A673 (cell line): ENCODE data around the gene RNF8. TPM values are rescaled to one million over a fixed set of nuclear protein-coding genes. Genes with fewer than 3 reads are reported as not detected.

Source experiments
- Bru-seq: library from RNA; stranded (reverse); fragments of 400-500 nt; gene quantifications from one replicate; lab custom pipeline; 2021; lab: Mats Ljungman, UMichigan
- BruChase-seq, 2 experiments: library from RNA; stranded (reverse); fragments of 400-500 nt; gene quantifications; one replicate each; lab custom pipeline; 2021; lab: Mats Ljungman, UMichigan
- BruUV-seq: library from RNA; stranded (reverse); fragments of 400-500 nt; replicated peaks from 2 replicates; lab custom pipeline; 2021; lab: Mats Ljungman, UMichigan
- CTCF ChIA-PET: fragments of 300-600 bp; sonication (Branson Sonifier 250); formaldehyde crosslinking; loops from one replicate; lab custom pipeline; 2022; ENCODE audit warnings: antibody characterized with exemption; lab: Charles Lee
- POLR2A ChIA-PET: fragments of 300-600 bp; sonication (Branson Sonifier 250); formaldehyde crosslinking; loops from one replicate; lab custom pipeline; 2022; ENCODE audit warnings: antibody characterized with exemption; ENCODE audit not compliant: low non-redundant PET; lab: Charles Lee
- DNase-seq: peaks from one replicate; pipeline ENCODE4 v3.0.0-alpha.2; 2015; ENCODE audit warnings: low spot score
- H3K27ac ChIP-seq: fragments of 200-600 bp; sonication (generic); 2 replicates; pipeline ENCODE4 v1.5.1; 2016; ENCODE audit warnings: mixed run types, low read depth, mild to moderate bottlenecking, mixed read lengths, antibody characterized with exemption, low read length; ENCODE audit not compliant: poor library complexity, severe bottlenecking
- H3K27me3 ChIP-seq: fragments of 200-600 bp; sonication (generic); replicated peaks from 2 replicates; pipeline ENCODE4 v1.6.1; 2017; ENCODE audit warnings: mixed run types, low read depth, mild to moderate bottlenecking, mixed read lengths, antibody characterized with exemption, low read length; ENCODE audit not compliant: insufficient read depth, poor library complexity
- H3K36me3 ChIP-seq: fragments of 200-600 bp; sonication (generic); 2 replicates; pipeline ENCODE4 v1.6.1; 2016; ENCODE audit warnings: mixed run types, mild to moderate bottlenecking, mixed read lengths, antibody characterized with exemption, low read length; ENCODE audit not compliant: insufficient read depth, poor library complexity, severe bottlenecking
- H3K4me1 ChIP-seq: fragments of 200-600 bp; sonication (generic); 2 replicates; pipeline ENCODE4 v1.6.1; 2017; ENCODE audit warnings: mixed run types, mild to moderate bottlenecking, mixed read lengths, antibody characterized with exemption, low read length; ENCODE audit not compliant: insufficient read depth, poor library complexity, severe bottlenecking
- H3K4me3 ChIP-seq: fragments of 200-600 bp; sonication (generic); 2 replicates; pipeline ENCODE4 v1.5.1; 2016; ENCODE audit warnings: low read depth, mixed run types, mild to moderate bottlenecking, mixed read lengths, low read length; ENCODE audit not compliant: poor library complexity, severe bottlenecking
- H3K9me3 ChIP-seq: fragments of 200-600 bp; sonication (generic); 2 replicates; pipeline ENCODE4 v1.6.1; 2016; ENCODE audit warnings: mixed run types, low read depth, mild to moderate bottlenecking, mixed read lengths, antibody characterized with exemption, low read length; ENCODE audit not compliant: poor library complexity, severe bottlenecking
- EZH2 ChIP-seq: fragments of 200-600 bp; sonication (generic); IDR thresholded peaks from 2 replicates; pipeline ENCODE4 v1.6.1; 2017; ENCODE audit warnings: borderline replicate concordance, low read depth, mild to moderate bottlenecking, mixed read lengths, antibody characterized with exemption, low read length; ENCODE audit not compliant: poor library complexity, severe bottlenecking
- intact Hi-C: fragments of 100-400 bp; cut with micrococcal nuclease; formaldehyde crosslinking; loops from one replicate; pipeline ENCODE4 v1.10.0; 2022; ENCODE audit not compliant: unreplicated experiment
- long read RNA-seq: library from polyadenylated mRNA; stranded (forward); transcript quantifications from one replicate; pipeline ENCODE4 v2.0.0, GENCODE V29; 2022
- total RNA-seq: library from RNA; stranded (reverse); gene quantifications from 2 replicates; pipeline ENCODE4 v1.2.3, GENCODE V29; 2021
- TF ChIP-seq, protein P1 (sequence below): fragments of 300-800, 200-600 bp; sonication (generic); conservative IDR thresholded peaks from 2 replicates; pipeline ENCODE4 v1.5.1; 2017; ENCODE audit warnings: low read depth, mild to moderate bottlenecking, antibody characterized with exemption, low read length, moderate library complexity, mixed read lengths

RNF8 gene, protein sequence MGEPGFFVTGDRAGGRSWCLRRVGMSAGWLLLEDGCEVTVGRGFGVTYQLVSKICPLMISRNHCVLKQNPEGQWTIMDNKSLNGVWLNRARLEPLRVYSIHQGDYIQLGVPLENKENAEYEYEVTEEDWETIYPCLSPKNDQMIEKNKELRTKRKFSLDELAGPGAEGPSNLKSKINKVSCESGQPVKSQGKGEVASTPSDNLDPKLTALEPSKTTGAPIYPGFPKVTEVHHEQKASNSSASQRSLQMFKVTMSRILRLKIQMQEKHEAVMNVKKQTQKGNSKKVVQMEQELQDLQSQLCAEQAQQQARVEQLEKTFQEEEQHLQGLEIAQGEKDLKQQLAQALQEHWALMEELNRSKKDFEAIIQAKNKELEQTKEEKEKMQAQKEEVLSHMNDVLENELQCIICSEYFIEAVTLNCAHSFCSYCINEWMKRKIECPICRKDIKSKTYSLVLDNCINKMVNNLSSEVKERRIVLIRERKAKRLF
- 25.6 and 28.5 TPM in 2 replicates for total RNA-seq
- Bru-seq, nascent RNA, result percentile 67 among the genes with signal in this experiment
- BruChase-seq, experiment 1, labeled RNA remaining after a 2-hour chase, result percentile 70 among the genes with signal in this experiment
- BruChase-seq, experiment 2, labeled RNA remaining after a 6-hour chase, result percentile 66 among the genes with signal in this experiment
- long read RNA-seq, full-length matches to known transcripts, result 48 of 72 reads
- long read RNA-seq, partial matches to known transcripts, result 1 of 72 reads
- long read RNA-seq, other reads (novel, unspliced or antisense), result 23 of 72 reads

DNA sequence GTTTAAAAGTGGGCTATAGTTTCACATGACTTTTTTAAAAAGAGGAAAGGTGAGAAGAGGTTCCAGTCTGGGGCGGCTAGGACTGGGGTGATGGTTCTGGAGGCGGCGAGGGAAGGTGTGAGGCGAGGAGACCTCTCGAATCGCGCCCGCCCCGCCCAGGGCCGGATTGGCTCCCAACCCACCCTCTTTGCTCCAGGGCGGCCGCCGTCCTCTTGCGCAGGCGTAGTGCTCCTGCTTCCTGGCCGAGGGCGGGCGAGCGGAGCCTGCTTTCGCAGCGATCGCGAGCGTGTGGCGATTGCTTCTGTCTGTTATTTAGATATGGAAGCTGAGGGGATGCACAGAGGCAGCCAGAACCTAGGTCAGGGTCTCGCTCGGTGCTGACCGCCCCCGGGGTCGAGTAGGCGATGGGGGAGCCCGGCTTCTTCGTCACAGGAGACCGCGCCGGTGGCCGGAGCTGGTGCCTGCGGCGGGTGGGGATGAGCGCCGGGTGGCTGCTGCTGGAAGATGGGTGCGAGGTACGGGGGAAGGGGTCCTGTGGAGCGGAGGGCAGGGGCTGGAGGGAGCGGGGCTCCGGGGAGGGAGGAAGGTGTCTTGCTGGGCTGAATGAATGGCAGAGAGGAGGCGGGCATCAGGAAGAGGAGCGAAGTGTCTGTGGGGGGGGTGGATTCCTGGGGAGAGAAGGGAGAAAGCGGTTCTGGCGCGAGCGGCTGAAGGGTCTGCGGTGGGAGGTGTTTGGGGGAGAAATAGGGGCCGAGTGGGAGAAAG, at the start of gene RNF8:
Gene RNF8 (plus strand): TSS at position 223 of the 765 bp plus-strand sequence. CDS start 182 bp downstream, at position 405.
- DNase-seq, result peak; percentile 92
- H3K27me3 ChIP-seq, result no peaks in the 10 kb centered on the region
- CTCF ChIA-PET, result no interaction called here
- H3K27ac ChIP-seq, result peak within 1 kb of the TSS; percentile 81
- peak within 1 kb of the TSS; percentile 99 for H3K4me3 ChIP-seq
- H3K9me3 ChIP-seq, result no peaks in the 10 kb centered on the region
- POLR2A ChIA-PET, result interaction anchor here (0.7 kb wide), 1 partner anchor 1677 kb away, joined by 8 read pairs; no protein-coding TSS in a partner anchor
- H3K36me3 ChIP-seq, result no peaks in the 10 kb centered on the region
- intact Hi-C loops, result no loop called here
- peaks cover 9% of the 10 kb centered on the region for H3K4me1 ChIP-seq
- TF ChIP-seq, protein P1, sequence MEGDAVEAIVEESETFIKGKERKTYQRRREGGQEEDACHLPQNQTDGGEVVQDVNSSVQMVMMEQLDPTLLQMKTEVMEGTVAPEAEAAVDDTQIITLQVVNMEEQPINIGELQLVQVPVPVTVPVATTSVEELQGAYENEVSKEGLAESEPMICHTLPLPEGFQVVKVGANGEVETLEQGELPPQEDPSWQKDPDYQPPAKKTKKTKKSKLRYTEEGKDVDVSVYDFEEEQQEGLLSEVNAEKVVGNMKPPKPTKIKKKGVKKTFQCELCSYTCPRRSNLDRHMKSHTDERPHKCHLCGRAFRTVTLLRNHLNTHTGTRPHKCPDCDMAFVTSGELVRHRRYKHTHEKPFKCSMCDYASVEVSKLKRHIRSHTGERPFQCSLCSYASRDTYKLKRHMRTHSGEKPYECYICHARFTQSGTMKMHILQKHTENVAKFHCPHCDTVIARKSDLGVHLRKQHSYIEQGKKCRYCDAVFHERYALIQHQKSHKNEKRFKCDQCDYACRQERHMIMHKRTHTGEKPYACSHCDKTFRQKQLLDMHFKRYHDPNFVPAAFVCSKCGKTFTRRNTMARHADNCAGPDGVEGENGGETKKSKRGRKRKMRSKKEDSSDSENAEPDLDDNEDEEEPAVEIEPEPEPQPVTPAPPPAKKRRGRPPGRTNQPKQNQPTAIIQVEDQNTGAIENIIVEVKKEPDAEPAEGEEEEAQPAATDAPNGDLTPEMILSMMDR, result no peak
- TF ChIP-seq EZH2, result no peak
- BruUV-seq, result no TSS peak

DNA sequence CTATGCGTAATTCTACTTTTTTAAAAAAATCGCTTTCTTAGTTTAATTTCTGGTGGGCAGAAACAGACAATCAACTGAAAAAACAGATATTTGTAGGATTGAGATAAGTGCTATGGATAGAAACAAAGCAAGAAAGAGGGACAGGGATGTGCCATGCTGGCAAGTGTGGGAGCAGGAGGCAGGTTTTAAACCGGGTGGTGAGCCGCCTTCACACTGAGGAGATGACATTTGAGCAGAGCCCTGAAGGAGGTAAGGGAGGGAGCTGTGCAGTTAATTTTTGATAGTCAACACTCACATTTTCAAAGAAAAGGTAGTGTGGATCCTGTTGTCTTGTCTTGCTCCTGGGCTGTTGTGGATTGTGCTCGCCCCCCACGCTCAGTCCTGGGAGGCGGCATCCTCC, 49.0 kb upstream of the RNF8 start:
- intact Hi-C loops, result no loop called here
- Histone ChIP-seq H3K9me3 (no peaks in the 10 kb centered on the region), H3K27me3 (no peaks in the 10 kb centered on the region), H3K4me1 (no peaks in the 10 kb centered on the region), H3K27ac (no peak overlapping the region), H3K36me3 (no peaks in the 10 kb centered on the region), H3K4me3 (no peak overlapping the region)
- ChIA-PET POLR2A (no interaction called here), CTCF (no interaction called here)
- TF ChIP-seq, protein P1, result no peak
- no peak for TF ChIP-seq EZH2
- no TSS peak for BruUV-seq
- no peak for DNase-seq

DNA sequence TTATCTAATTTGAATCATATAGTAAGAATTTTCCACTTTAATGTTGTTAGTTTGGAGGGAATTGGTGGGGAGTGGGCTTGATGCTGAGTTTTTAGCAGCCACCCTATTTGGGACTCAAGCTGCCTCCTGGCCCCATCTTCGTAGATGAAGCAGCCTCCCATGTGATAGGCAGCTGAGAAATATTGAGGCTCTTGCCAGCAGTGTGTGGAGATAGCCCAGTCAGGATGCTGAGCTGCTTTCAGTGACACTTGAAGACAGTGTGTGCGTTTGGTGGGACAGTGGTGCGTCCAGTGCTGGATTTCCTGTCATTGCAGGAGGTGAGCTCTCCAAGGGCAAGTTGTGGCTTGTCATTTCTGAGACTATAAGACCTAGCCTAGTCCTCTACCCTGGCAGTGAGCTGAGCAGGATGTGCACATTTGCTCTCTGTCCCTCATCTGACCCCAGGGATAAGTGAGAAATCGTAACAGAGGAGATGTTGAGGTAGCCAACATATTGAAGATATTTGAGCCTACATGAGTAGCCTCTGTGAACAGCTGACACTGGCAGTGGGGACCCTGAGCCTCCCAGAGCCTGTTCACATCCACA, 47.9 kb upstream of the RNF8 start:
- intact Hi-C loops, result no loop called here

More for the DNA sequence above, 47.9 kb upstream of the RNF8 start:
- no peak for TF ChIP-seq EZH2
- CTCF ChIA-PET, result no interaction called here
- no peaks in the 10 kb centered on the region for H3K4me1 ChIP-seq
- DNase-seq, result no peak
- H3K36me3 ChIP-seq, result no peaks in the 10 kb centered on the region
- no peak overlapping the region for H3K4me3 ChIP-seq
- BruUV-seq, result no TSS peak
- H3K9me3 ChIP-seq, result no peaks in the 10 kb centered on the region
- POLR2A ChIA-PET, result no interaction called here
- no peaks in the 10 kb centered on the region for H3K27me3 ChIP-seq
- no peak overlapping the region for H3K27ac ChIP-seq
